Measurements from ENCODE around the gene FBXO42.

GRCh38 chr1:16296643-16297042 is 55.6 kb downstream of the FBXO42 start:
- no peak for TF ChIP-seq MTF1 (CRISPR knock-in tag; IDR thresholded peaks at IDR 0.05; ENCODE audit: borderline replicate concordance)
- TF ChIP-seq MBD2 (IDR thresholded peaks at IDR 0.05; ENCODE audit: borderline replicate concordance, low read depth) = no peak
- TF ChIP-seq MAX (CRISPR knock-in tag; IDR thresholded peaks at IDR 0.05) = no peak
- no peak for TF ChIP-seq ZNF146 (CRISPR knock-in tag; IDR thresholded peaks at IDR 0.05; ENCODE audit: unreplicated experiment)
- no peak for TF ChIP-seq ZNF431 (CRISPR knock-in tag; IDR thresholded peaks at IDR 0.05)

Data from K562 (cell line).